CD4-positive, alpha-beta T cell (primary cell): Measurements from ENCODE around the gene TCHP. TPM values are rescaled to one million over a fixed set of nuclear protein-coding genes. Genes with fewer than 3 reads are reported as not detected.

Source experiments
- ATAC-seq: fragments of 200-7000 bp; cut with Tn5 transposase; one replicate; pipeline ENCODE4 v1.10.0; 2022; ENCODE audit warnings: mild to moderate bottlenecking; ENCODE audit not compliant: poor library complexity
- CTCF ChIA-PET: fragments of 350-600 bp; sonication (Branson Sonifier 250); formaldehyde crosslinking; loops from one replicate; lab custom pipeline; 2021; ENCODE audit warnings: antibody characterized with exemption, inconsistent platforms; lab: Charles Lee
- POLR2A ChIA-PET: fragments of 350-600 bp; sonication (Branson Sonifier 250); formaldehyde crosslinking; loops from one replicate; lab custom pipeline; 2021; ENCODE audit warnings: antibody characterized with exemption, inconsistent platforms; lab: Charles Lee
- DNase-seq, 14 experiments: peaks; one replicate each; pipeline ENCODE4 v3.0.0-alpha.2; 2013 to 2020; ENCODE audit warnings: mixed read lengths in 2 of 14
- H3K27ac ChIP-seq, 2 donors: one replicate each; pipeline versions ENCODE4 v1.5.1 to v1.7.0; 2013; ENCODE audit warnings: low read length in 2 of 2, low read depth in 1 of 2, mild to moderate bottlenecking in 1 of 2
- H3K27me3 ChIP-seq, 2 experiments: 1 replicate in 1 of 2; 2 replicates in 1 of 2; pipeline versions ENCODE4 v1.6.1 to v1.7.0; 2013; ENCODE audit warnings: low read length in 2 of 2, control low read depth in 1 of 2, mild to moderate bottlenecking in 1 of 2, moderate library complexity in 1 of 2; ENCODE audit not compliant: insufficient read depth in 2 of 2, control insufficient read depth in 1 of 2
- H3K36me3 ChIP-seq: one replicate; pipeline ENCODE4 v1.6.1; 2013; ENCODE audit warnings: low read length, control low read depth; ENCODE audit not compliant: insufficient read depth
- H3K4me1 ChIP-seq: one replicate; pipeline ENCODE4 v1.6.1; 2013; ENCODE audit warnings: low read length, control low read depth; ENCODE audit not compliant: insufficient read depth
- H3K4me3 ChIP-seq: one replicate; pipeline ENCODE4 v1.5.1; 2013; ENCODE audit warnings: mild to moderate bottlenecking, low read length, moderate library complexity
- H3K9me3 ChIP-seq, 2 experiments: 1 replicate in 1 of 2; 2 replicates in 1 of 2; pipeline versions ENCODE4 v1.6.1 to v1.7.0; 2013; ENCODE audit warnings: low read length in 2 of 2, mild to moderate bottlenecking in 2 of 2, control low read depth in 1 of 2, moderate library complexity in 1 of 2; ENCODE audit not compliant: control insufficient read depth in 1 of 2, insufficient read depth in 1 of 2
- H3K27ac Mint-ChIP-seq: one replicate; pipeline ENCODE4 v1.8.0; 2020; ENCODE audit warnings: mixed read lengths
- H3K27me3 Mint-ChIP-seq: one replicate; pipeline ENCODE4 v1.8.0; 2021; ENCODE audit warnings: mixed read lengths
- H3K36me3 Mint-ChIP-seq: one replicate; pipeline ENCODE4 v1.8.0; 2021; ENCODE audit warnings: low read depth, mixed read lengths
- H3K4me1 Mint-ChIP-seq: one replicate; pipeline ENCODE4 v1.8.0; 2021; ENCODE audit warnings: low read depth, mixed read lengths
- H3K4me3 Mint-ChIP-seq: one replicate; pipeline ENCODE4 v1.8.0; 2020; ENCODE audit warnings: mild to moderate bottlenecking, mixed read lengths
- H3K9me3 Mint-ChIP-seq: one replicate; pipeline ENCODE4 v1.8.0; 2020; ENCODE audit warnings: mixed read lengths
- intact Hi-C, 2 experiments: fragments of 100-400 bp; cut with DNase I in 1 of 2; cut with micrococcal nuclease in 1 of 2; formaldehyde crosslinking; loops; one replicate each; pipeline versions ENCODE4 v1.15.1 to v1.9.0; 2023 to 2025; cut with DNase I, micrococcal nuclease
- total RNA-seq, 174 experiments: library from RNA in 2 of 174; stranded (reverse) in 2 of 174; gene quantifications; one replicate each; pipeline ENCODE4 v1.2.3 and lab custom pipeline; 2021 to 2026
- TF ChIP-seq, protein P1 (sequence below): fragments of 200-600 bp; IDR thresholded peaks from one replicate; pipeline ENCODE4 v1.8.0; 2022; ENCODE audit warnings: antibody characterized with exemption, mild to moderate bottlenecking

TCHP gene
- total RNA-seq, 2 experiments from 2014 or later = 13.2 to 13.6 TPM

DNA sequence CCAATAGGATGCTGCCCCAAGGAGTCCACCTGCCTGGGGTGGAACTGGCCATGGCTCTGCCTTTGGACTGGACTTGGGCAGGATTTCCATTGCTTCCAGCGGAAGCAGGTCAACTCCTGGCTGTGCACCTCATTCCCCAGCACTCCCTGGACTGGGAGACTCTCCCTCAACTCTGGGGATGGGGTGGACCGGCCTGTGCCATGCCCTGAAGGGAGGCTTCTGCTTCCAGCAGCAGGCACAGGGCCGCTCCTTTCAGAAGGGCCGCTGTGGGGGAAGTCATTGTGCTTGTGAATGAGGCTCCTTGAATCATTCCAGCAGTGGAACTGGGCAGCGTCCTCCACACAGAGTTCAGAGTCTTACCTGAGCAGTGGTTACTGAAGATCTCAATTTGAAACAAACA is 23.0 kb downstream of the TCHP start:
- Mint-ChIP-seq H3K27me3 (no peaks in the 10 kb centered on the region), H3K27ac (no peak overlapping the region), H3K36me3 (peaks cover 38% of the 10 kb centered on the region), H3K9me3 (no peaks in the 10 kb centered on the region), H3K4me3 (no peak overlapping the region), H3K4me1 (no peaks in the 10 kb centered on the region)
- H3K4me3 ChIP-seq = no peak overlapping the region
- no peaks in the 10 kb centered on the region for H3K9me3 ChIP-seq
- DNase-seq (no peak), ATAC-seq (no peak)
- intact Hi-C loops = no loop called here
- H3K27me3 ChIP-seq = no peaks in the 10 kb centered on the region
- TF ChIP-seq, protein P1, sequence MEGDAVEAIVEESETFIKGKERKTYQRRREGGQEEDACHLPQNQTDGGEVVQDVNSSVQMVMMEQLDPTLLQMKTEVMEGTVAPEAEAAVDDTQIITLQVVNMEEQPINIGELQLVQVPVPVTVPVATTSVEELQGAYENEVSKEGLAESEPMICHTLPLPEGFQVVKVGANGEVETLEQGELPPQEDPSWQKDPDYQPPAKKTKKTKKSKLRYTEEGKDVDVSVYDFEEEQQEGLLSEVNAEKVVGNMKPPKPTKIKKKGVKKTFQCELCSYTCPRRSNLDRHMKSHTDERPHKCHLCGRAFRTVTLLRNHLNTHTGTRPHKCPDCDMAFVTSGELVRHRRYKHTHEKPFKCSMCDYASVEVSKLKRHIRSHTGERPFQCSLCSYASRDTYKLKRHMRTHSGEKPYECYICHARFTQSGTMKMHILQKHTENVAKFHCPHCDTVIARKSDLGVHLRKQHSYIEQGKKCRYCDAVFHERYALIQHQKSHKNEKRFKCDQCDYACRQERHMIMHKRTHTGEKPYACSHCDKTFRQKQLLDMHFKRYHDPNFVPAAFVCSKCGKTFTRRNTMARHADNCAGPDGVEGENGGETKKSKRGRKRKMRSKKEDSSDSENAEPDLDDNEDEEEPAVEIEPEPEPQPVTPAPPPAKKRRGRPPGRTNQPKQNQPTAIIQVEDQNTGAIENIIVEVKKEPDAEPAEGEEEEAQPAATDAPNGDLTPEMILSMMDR = no peak
- H3K27ac ChIP-seq = no peak overlapping the region
- CTCF ChIA-PET = no interaction called here
- POLR2A ChIA-PET = interaction anchor here (0.6 kb wide), 1 partner anchor 22 kb away, joined by 3 read pairs; no protein-coding TSS in a partner anchor
- H3K4me1 ChIP-seq = no peaks in the 10 kb centered on the region
- H3K36me3 ChIP-seq = peaks cover 39% of the 10 kb centered on the region

DNA sequence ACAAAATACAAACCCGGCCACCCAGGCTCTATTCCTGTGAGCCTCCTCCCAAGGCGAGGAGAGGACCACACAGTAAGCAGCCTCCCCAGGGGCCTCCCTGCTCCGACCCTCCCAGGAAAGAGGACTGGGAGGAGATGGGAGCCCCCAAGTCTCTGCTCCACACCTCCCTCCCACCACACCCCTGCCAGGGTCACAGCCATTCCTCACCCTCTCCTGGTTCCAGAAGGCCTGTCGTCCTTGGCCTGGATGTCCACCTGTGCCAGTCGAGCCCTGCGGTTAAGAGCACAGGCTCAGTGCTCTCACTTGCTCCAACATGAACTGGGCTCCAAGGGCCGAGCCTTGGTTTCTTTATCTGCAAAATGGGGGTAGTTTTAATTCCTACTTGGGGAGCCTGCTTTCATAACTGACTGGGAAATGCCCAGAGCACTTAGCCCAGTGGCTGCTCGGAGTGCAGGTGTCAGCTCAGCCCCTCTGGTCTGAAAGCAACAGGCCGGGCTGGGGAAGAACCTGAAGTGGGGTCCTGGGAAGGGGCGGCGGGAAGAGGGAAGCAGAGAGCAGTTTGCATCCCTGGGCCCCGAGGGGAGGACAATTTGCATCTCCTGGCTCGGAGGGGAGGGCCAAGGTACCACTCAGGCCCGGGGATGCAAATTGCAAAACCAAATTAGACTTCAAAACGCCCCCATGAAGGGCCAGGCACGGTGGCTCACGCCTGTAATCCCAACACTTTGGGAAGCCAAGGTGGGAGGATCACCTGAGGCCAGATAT is 23.6 kb downstream of the TCHP start:
- POLR2A ChIA-PET = interaction anchor here (0.6 kb wide), 1 partner anchor 22 kb away, joined by 3 read pairs; no protein-coding TSS in a partner anchor

DNA sequence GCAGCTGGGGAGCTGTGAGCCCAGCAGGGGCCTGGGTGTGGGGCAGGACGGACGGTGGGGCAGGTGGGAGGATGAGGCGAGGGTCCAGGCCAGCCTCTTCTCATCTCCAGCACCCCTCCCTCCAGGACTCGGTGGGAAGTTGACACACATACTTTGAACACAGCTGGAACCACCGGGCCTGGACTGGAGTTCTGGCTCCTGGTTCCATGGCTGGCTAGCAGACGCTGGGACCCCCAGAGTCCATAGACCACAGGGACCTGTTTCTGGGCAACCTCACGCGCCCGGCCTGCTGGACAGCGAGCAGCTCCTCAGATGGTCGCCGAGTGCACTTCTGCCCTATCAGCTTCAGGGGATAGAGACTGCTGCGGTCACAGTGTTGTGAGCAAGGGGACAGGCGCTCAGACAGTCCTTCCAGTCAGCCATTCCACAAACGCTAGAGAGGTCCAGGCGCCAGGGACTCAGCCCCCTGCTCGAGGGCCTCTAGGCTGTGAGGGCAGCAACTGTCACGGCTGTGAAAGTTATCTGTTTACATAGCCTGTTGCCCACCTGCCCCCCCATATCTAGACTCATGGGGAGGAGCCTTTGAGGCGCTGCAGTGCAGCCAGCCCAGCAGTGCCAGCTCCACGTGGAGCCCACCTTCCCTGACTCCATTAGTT is 25.2 kb downstream of the TCHP start:
- Mint-ChIP-seq H3K4me1 (no peaks in the 10 kb centered on the region), H3K4me3 (no peak overlapping the region), H3K9me3 (no peaks in the 10 kb centered on the region), H3K27ac (peak overlapping the region; percentile 36), H3K27me3 (no peaks in the 10 kb centered on the region), H3K36me3 (peaks cover 30% of the 10 kb centered on the region)
- H3K4me1 ChIP-seq = no peaks in the 10 kb centered on the region
- H3K9me3 ChIP-seq = no peaks in the 10 kb centered on the region
- H3K27me3 ChIP-seq = no peaks in the 10 kb centered on the region
- TF ChIP-seq, protein P1 = no peak
- no peak overlapping the region for H3K27ac ChIP-seq
- H3K4me3 ChIP-seq = no peak overlapping the region
- ATAC-seq (no peak), DNase-seq (no peak)
- H3K36me3 ChIP-seq = peaks cover 24% of the 10 kb centered on the region
- ChIA-PET POLR2A (no interaction called here), CTCF (no interaction called here)
- intact Hi-C loops = no loop called here

More for the DNA sequence above, 23.6 kb downstream of the TCHP start:
- no peak overlapping the region for H3K27ac ChIP-seq
- Mint-ChIP-seq H3K9me3 (no peaks in the 10 kb centered on the region), H3K4me1 (no peaks in the 10 kb centered on the region), H3K27me3 (no peaks in the 10 kb centered on the region), H3K36me3 (peaks cover 35% of the 10 kb centered on the region), H3K27ac (no peak overlapping the region), H3K4me3 (no peak overlapping the region)
- no peak overlapping the region for H3K4me3 ChIP-seq
- CTCF ChIA-PET = no interaction called here
- ATAC-seq = no peak
- no peaks in the 10 kb centered on the region for H3K4me1 ChIP-seq
- H3K27me3 ChIP-seq = no peaks in the 10 kb centered on the region
- TF ChIP-seq, protein P1 = no peak
- peaks cover 35% of the 10 kb centered on the region for H3K36me3 ChIP-seq
- intact Hi-C loops = no loop called here
- no peak for DNase-seq
- H3K9me3 ChIP-seq = no peaks in the 10 kb centered on the region
